Esophagus (tissue), 2 donors: Measurements from ENCODE around the gene CDK6. TPM values are rescaled to one million over a fixed set of nuclear protein-coding genes. Genes with fewer than 3 reads are reported as not detected.

Experiments
- H3K27ac ChIP-seq, 2 donors: one replicate each; pipeline ENCODE4 v1.5.1; 2013; ENCODE audit warnings: low read depth in 2 of 2, mild to moderate bottlenecking in 2 of 2, inconsistent platforms in 1 of 2, low read length in 1 of 2, moderate library complexity in 1 of 2
- H3K27me3 ChIP-seq, 2 donors: one replicate each; pipeline ENCODE4 v1.6.1; 2013; ENCODE audit warnings: low read length in 2 of 2, control low read depth in 1 of 2, mild to moderate bottlenecking in 1 of 2; ENCODE audit not compliant: insufficient read depth in 2 of 2, control insufficient read depth in 1 of 2
- H3K36me3 ChIP-seq, 2 donors: one replicate each; pipeline ENCODE4 v1.6.1; 2013; ENCODE audit warnings: low read length in 1 of 2; ENCODE audit not compliant: control insufficient read depth in 2 of 2, insufficient read depth in 2 of 2
- H3K4me1 ChIP-seq, 2 donors: one replicate each; pipeline ENCODE4 v1.6.1; 2013; ENCODE audit warnings: low read length in 1 of 2; ENCODE audit not compliant: control insufficient read depth in 2 of 2, insufficient read depth in 2 of 2
- H3K4me3 ChIP-seq, 2 donors: one replicate each; pipeline ENCODE4 v1.5.1; 2013; ENCODE audit warnings: low read length in 2 of 2, mild to moderate bottlenecking in 2 of 2, low read depth in 1 of 2, moderate library complexity in 1 of 2
- H3K9me3 ChIP-seq, 2 donors: one replicate each; pipeline ENCODE4 v1.6.1; 2013; ENCODE audit warnings: mild to moderate bottlenecking in 2 of 2, low read depth in 1 of 2, low read length in 1 of 2, moderate library complexity in 1 of 2; ENCODE audit not compliant: control insufficient read depth in 2 of 2, insufficient read depth in 1 of 2
- WGBS, 2 donors: extraction: QIAGEN DNeasy Blood & Tissue Kit; methylation state at CpG; one replicate each; pipeline ENCODE4 v1.1.7; 2013; 5-methylcytosine and 5-hydroxymethylcytosine counted together
- polyA plus RNA-seq, 2 donors: library from polyadenylated mRNA; stranded (reverse); fragments of 200-250 nt; gene quantifications; one replicate each; pipeline ENCODE4 v1.2.3, GENCODE V29; 2013
- donor health status: healthy with polysubstance abuse.
- donor health status: Bipolar disorder and iron deficiency.

CDK6 gene
- polyA plus RNA-seq, 2 donors = 1.4 to 2.2 TPM

- Histone ChIP-seq H3K36me3 (peaks cover 0 to 3% of the 10 kb centered on the region in 2 donors), H3K9me3 (no peaks in the 10 kb centered on the region), H3K4me1 (peaks cover 0 to 2% of the 10 kb centered on the region in 2 donors), H3K27ac (no peak overlapping the region), H3K4me3 (no peak overlapping the region), H3K27me3 (no peaks in the 10 kb centered on the region)
- WGBS, 2 donors = 73 to 75% methylated on average over 2 of the region's 2 CpGs
Measured at GRCh38 chr7:92621561-92622023, 214.8 kb downstream of the CDK6 start.

GRCh38 chr7:92621026-92621540 lies 215.3 kb downstream of the CDK6 start:
- Histone ChIP-seq H3K27me3 (no peaks in the 10 kb centered on the region), H3K4me1 (peaks cover 0 to 2% of the 10 kb centered on the region in 2 donors), H3K4me3 (no peak overlapping the region), H3K9me3 (no peaks in the 10 kb centered on the region), H3K27ac (peak overlapping the region; percentile 1 to 50), H3K36me3 (peaks cover 0 to 3% of the 10 kb centered on the region in 2 donors)
- WGBS, 2 donors = 6 to 8% methylated on average over 3 of the region's 3 CpGs

DNA sequence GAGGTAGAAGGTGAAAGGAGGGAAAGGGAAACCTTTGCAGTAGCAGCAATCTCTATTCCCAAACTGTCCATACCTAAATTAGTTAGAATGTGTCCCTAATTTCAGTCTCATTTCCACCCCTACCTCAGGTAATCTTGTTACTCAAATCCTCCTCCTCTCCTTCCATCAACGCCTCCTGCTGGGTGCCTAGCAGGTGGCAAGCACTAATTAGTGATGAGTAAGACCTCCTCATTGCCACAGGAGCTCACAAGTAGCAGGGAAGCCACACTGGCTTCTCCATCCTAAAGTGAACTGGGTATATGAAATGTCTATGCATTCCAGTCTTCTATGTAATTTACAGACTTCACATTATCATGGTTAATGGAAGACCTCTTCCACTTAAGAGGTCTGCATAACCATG lies 220.5 kb downstream of the CDK6 start:
- H3K4me1 ChIP-seq = no peaks in the 10 kb centered on the region
- H3K9me3 ChIP-seq = no peaks in the 10 kb centered on the region
- 74 to 75% methylated on average over 1 of the region's 1 CpG for WGBS, 2 donors
- peaks cover 2 to 3% of the 10 kb centered on the region in 2 donors for H3K36me3 ChIP-seq
- H3K27me3 ChIP-seq = no peaks in the 10 kb centered on the region
- H3K4me3 ChIP-seq = no peak overlapping the region
- H3K27ac ChIP-seq = no peak overlapping the region

GRCh38 chr7:92614660-92615174 lies 221.7 kb downstream of the CDK6 start:
- Histone ChIP-seq H3K27me3 (no peaks in the 10 kb centered on the region), H3K36me3 (peaks cover 2 to 3% of the 10 kb centered on the region in 2 donors), H3K9me3 (no peaks in the 10 kb centered on the region), H3K4me1 (no peaks in the 10 kb centered on the region), H3K27ac (no peak overlapping the region), H3K4me3 (no peak overlapping the region)
- WGBS, 2 donors = 63 to 65% methylated on average over 5 of the region's 5 CpGs

DNA sequence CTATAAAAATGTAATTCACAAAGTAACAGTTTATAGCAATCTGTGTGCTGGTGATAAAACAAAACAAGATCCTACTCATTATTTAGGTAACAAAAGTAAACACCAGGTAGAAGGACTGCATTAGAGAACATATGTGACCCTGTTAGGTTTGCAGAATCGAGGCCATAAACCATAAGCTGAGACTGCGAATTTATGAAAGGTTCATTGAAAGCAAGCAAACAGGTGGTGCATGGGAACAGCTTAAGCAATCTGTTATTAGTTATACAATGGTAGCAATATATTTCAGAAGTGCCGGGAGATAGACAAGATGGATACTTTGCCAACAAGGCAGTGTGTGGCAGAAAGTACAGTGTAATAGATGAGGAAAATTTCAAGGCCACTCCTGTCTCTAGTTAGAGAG lies 222.7 kb downstream of the CDK6 start:
- WGBS, 2 donors = 74 to 90% methylated on average over 3 of the region's 3 CpGs
- Histone ChIP-seq H3K27me3 (no peaks in the 10 kb centered on the region), H3K4me1 (peaks cover 0 to under 1% of the 10 kb centered on the region in 2 donors), H3K9me3 (no peaks in the 10 kb centered on the region), H3K27ac (no peak overlapping the region), H3K36me3 (peaks cover 2 to 3% of the 10 kb centered on the region in 2 donors), H3K4me3 (no peak overlapping the region)

DNA sequence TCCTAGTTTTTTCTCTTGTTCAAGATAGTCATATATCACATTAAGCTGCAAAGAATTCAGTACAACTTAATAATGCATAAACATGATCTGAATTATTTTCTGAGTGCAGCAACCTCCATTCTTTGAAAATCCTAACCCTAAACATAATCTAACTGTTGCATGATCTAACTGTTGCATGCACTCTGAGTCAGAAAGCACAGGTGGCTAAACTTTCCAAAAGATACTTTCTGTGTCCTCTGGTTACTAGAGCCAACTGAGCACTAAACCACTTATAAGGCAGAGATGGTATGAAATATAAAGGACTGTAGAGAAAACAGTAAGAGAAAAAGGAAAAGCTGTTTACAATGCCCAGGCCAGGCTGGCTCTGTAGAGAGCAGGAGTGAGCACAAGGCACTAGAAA lies 223.2 kb downstream of the CDK6 start:
- Histone ChIP-seq H3K27me3 (no peaks in the 10 kb centered on the region), H3K36me3 (peaks cover 2 to 3% of the 10 kb centered on the region in 2 donors), H3K4me3 (no peak overlapping the region), H3K27ac (no peak overlapping the region), H3K9me3 (no peaks in the 10 kb centered on the region), H3K4me1 (peaks cover 0 to 2% of the 10 kb centered on the region in 2 donors)

GRCh38 chr7:92612501-92612900 lies 223.9 kb downstream of the CDK6 start:
- WGBS, 2 donors = 58 to 68% methylated on average over 2 of the region's 2 CpGs

DNA sequence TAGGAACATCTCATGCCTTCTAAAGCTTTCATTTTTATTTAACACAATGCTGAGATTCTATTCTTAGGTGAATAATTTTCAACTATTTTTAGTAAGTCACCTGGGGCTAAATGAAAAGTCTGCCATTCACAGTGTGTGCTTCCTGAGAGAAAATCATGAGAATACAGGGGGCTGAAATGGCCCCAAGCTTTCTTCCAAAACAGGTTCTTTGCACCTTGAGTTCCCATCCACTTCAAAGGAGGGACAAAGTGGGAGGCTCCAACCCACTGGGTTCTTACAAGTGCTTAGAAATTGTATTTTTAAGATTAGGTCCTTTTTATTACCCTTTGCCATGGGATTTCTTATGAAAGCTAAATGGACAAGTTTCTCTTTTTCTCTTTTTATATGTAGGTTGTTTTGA lies 224.6 kb downstream of the CDK6 start:
- Histone ChIP-seq H3K36me3 (peaks cover 0 to 2% of the 10 kb centered on the region in 2 donors), H3K4me3 (no peak overlapping the region), H3K27me3 (no peaks in the 10 kb centered on the region), H3K4me1 (peaks cover 0 to 2% of the 10 kb centered on the region in 2 donors), H3K9me3 (no peaks in the 10 kb centered on the region), H3K27ac (no peak overlapping the region)

More at GRCh38 chr7:92612501-92612900, 223.9 kb downstream of the CDK6 start:
- H3K4me1 ChIP-seq = peaks cover 0 to 2% of the 10 kb centered on the region in 2 donors
- H3K27ac ChIP-seq = no peak overlapping the region
- no peaks in the 10 kb centered on the region for H3K9me3 ChIP-seq
- no peaks in the 10 kb centered on the region for H3K27me3 ChIP-seq
- peaks cover 0 to 2% of the 10 kb centered on the region in 2 donors for H3K36me3 ChIP-seq
- no peak overlapping the region for H3K4me3 ChIP-seq

DNA sequence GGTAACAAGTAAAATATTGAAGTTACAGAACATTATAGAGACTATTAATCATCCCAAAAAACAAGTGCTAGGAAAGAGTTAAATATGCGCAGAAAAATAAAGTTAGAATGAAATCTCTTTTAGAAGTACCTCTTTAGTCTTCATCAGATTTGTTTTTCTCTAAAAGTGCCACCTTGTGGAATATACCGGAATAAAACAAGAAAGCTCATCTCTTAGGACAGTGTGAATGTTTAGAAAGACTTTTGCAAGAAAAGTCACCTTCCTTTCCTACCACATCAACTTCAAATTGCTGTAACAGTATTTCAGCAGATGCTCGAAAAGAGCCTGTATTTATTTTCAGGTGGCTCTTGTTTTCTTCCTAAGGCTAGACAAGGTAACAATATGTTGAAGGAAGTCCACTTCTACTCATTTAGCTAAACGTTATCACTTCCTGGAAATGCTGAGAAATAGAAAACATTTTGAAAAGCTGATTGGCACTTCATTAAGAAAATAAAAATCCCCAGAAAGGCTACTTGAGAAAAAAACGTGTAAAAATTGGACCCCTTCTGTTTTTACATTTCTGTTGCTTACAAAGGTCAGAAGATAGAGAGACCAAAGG lies 226.4 kb downstream of the CDK6 start:
- Histone ChIP-seq H3K9me3 (no peaks in the 10 kb centered on the region), H3K4me1 (peaks cover 0 to 2% of the 10 kb centered on the region in 2 donors), H3K27ac (no peak overlapping the region), H3K27me3 (no peaks in the 10 kb centered on the region), H3K36me3 (peaks cover 0 to 4% of the 10 kb centered on the region in 2 donors), H3K4me3 (no peak overlapping the region)
- 33 to 41% methylated on average over 5 of the region's 5 CpGs for WGBS, 2 donors
